Parathyroid adenoma (tissue), 2 donors: ENCODE measurements around the gene DOCK3.

Experiments used
- H2AFZ ChIP-seq: fragments of 300-600 bp; sonication (generic); one replicate; pipeline ENCODE4 v1.7.0; 2017; ENCODE audit warnings: antibody characterized with exemption, mild to moderate bottlenecking
- H3K27ac ChIP-seq: fragments of 300-600 bp; sonication (generic); one replicate; pipeline ENCODE4 v1.7.0; 2017
- H3K27me3 ChIP-seq: fragments of 300-600 bp; sonication (generic); one replicate; pipeline ENCODE4 v1.7.0; 2017; ENCODE audit warnings: low read length; ENCODE audit not compliant: control insufficient read depth, insufficient read depth
- H3K36me3 ChIP-seq: fragments of 300-600 bp; sonication (generic); one replicate; pipeline ENCODE4 v1.7.0; 2017; ENCODE audit warnings: low read length; ENCODE audit not compliant: control insufficient read depth, insufficient read depth
- H3K4me1 ChIP-seq: fragments of 300-600 bp; sonication (generic); one replicate; pipeline ENCODE4 v1.7.0; 2017; ENCODE audit warnings: control low read depth
- H3K4me2 ChIP-seq: fragments of 300-600 bp; sonication (generic); one replicate; pipeline ENCODE4 v1.7.0; 2017; ENCODE audit warnings: low read length
- H3K4me3 ChIP-seq: fragments of 300-600 bp; sonication (generic); one replicate; pipeline ENCODE4 v1.7.0; 2017; ENCODE audit warnings: low read depth, low read length
- H3K79me2 ChIP-seq: fragments of 300-600 bp; sonication (generic); one replicate; pipeline ENCODE4 v1.7.0; 2017; ENCODE audit warnings: control low read depth
- H3K9ac ChIP-seq: fragments of 300-600 bp; sonication (generic); one replicate; pipeline ENCODE4 v1.7.0; 2017; ENCODE audit warnings: mild to moderate bottlenecking
- H3K9me3 ChIP-seq: fragments of 300-600 bp; sonication (generic); one replicate; pipeline ENCODE4 v1.7.0; 2017; ENCODE audit warnings: low read length; ENCODE audit not compliant: control insufficient read depth
- TF ChIP-seq, protein P1 (sequence below): fragments of 300-600 bp; sonication (generic); IDR thresholded peaks from one replicate; pipeline ENCODE4 v1.7.0; 2017; ENCODE audit warnings: antibody characterized with exemption, mild to moderate bottlenecking
- donor health status: primary hyperparathyroidism.

Gene DOCK3

DNA sequence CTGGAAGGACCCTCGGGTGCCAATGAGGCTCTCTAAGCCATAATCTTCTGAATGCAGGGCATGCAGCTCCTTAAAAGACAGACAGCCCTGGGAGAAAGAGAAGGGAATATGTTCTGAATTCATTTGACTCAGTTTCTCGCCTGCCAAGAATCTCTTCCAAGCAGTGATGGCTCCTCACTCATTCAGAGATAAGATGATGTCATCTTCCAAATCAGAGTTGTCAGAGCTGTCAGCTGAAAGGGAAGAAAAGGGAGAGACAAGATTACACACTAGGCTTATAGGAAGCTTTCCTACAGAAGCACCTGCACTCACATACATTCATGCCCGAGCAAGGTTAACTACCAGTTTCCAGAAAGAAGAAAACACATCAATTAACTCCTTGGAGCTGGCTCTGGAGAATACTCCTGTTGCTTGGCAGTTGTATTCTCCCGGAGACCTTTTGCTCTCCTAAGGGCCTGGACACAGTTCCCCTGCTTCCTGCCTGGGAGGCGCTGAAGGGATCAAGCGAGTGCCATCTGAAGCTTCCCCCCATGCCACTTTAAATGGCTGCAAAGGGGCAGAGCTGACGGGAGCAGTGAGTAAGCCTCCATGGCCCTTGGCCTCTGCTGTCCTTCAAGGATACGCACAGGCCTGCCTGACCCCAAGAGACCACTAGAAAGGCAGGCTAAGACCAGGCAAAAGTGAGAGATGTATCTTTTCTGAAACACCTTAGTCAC lies 724.0 kb downstream of the DOCK3 start:
- Histone ChIP-seq H3K79me2 (peaks cover 3% of the 10 kb centered on the region), H3K27ac (no peak overlapping the region), H3K4me1 (no peaks in the 10 kb centered on the region), H3K4me3 (no peak overlapping the region), H3K9me3 (no peaks in the 10 kb centered on the region), H3K9ac (no peak overlapping the region), H3K4me2 (no peak overlapping the region), H2AFZ (no peak overlapping the region), H3K27me3 (no peaks in the 10 kb centered on the region), H3K36me3 (no peaks in the 10 kb centered on the region)
- TF ChIP-seq, protein P1, sequence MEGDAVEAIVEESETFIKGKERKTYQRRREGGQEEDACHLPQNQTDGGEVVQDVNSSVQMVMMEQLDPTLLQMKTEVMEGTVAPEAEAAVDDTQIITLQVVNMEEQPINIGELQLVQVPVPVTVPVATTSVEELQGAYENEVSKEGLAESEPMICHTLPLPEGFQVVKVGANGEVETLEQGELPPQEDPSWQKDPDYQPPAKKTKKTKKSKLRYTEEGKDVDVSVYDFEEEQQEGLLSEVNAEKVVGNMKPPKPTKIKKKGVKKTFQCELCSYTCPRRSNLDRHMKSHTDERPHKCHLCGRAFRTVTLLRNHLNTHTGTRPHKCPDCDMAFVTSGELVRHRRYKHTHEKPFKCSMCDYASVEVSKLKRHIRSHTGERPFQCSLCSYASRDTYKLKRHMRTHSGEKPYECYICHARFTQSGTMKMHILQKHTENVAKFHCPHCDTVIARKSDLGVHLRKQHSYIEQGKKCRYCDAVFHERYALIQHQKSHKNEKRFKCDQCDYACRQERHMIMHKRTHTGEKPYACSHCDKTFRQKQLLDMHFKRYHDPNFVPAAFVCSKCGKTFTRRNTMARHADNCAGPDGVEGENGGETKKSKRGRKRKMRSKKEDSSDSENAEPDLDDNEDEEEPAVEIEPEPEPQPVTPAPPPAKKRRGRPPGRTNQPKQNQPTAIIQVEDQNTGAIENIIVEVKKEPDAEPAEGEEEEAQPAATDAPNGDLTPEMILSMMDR = no peak

DNA sequence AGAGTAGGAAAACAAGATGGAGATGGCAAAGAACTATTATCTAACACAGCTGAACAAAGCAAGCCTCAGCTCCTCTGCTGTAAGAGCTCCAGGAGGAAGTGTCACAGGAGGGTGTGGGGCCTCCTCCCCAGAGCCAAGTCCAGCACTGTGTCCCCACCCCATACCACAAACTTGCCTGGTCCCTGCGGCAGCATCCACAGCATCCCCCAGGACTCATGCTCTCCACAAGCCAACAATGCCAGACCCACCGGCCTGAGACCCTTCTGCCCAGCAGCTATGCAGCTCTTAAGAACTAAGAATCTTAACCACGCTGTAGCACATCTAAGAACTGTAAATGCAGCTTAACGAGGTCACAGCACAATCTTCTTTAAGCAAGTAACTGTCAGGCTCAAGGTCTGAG lies 725.4 kb downstream of the DOCK3 start:
- H3K79me2 ChIP-seq = peaks cover 2% of the 10 kb centered on the region
- no peak overlapping the region for H3K4me2 ChIP-seq
- TF ChIP-seq, protein P1 = no peak
- H2AFZ ChIP-seq = no peak overlapping the region
- H3K9ac ChIP-seq = no peak overlapping the region
- no peaks in the 10 kb centered on the region for H3K4me1 ChIP-seq
- no peaks in the 10 kb centered on the region for H3K9me3 ChIP-seq
- H3K36me3 ChIP-seq = no peaks in the 10 kb centered on the region
- no peak overlapping the region for H3K27ac ChIP-seq
- no peak overlapping the region for H3K4me3 ChIP-seq
- H3K27me3 ChIP-seq = no peaks in the 10 kb centered on the region

DNA sequence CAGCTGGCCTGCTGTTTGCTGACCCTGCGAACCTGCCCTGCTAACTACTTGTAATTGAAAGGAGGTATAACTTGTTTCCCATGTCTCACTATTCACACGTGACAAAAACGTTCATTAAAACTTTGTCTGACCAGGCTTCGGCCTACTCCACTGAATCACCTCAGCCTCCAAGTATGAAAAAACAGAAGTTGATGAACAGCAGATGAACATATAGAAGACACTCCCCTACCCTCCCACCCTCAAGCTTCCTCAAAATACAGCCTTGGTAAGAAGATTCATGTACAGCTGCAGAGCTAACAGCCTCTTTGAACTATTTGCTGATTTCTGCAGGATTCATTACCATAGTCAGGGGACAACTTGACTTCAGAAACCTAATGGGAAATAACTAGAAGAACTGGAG lies 727.0 kb downstream of the DOCK3 start:
- no peaks in the 10 kb centered on the region for H3K4me1 ChIP-seq
- H2AFZ ChIP-seq = no peak overlapping the region
- TF ChIP-seq, protein P1 = no peak
- H3K9ac ChIP-seq = no peak overlapping the region
- no peaks in the 10 kb centered on the region for H3K9me3 ChIP-seq
- H3K79me2 ChIP-seq = peaks cover 5% of the 10 kb centered on the region
- no peaks in the 10 kb centered on the region for H3K27me3 ChIP-seq
- no peak overlapping the region for H3K27ac ChIP-seq
- no peak overlapping the region for H3K4me3 ChIP-seq
- no peak overlapping the region for H3K4me2 ChIP-seq
- H3K36me3 ChIP-seq = no peaks in the 10 kb centered on the region

DNA sequence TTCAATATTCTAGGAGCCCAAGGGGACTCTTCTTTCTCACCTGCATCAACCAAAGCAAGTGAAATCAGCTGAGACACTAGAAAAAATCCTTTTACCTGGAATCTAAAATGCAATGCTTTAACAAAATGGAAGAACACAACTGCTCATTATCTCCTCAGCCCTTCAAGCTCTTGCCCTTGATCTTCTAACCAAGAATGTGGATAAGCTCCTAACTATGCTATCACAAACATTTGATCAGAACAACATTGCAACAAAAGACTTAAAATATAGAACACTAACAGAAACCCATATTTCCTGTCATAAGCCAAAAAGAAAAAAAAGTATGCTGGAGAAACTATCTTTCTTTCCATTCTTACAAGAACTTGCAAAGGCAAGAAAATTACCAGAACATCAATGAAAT lies 728.9 kb downstream of the DOCK3 start:
- Histone ChIP-seq H3K4me3 (no peak overlapping the region), H3K27ac (no peak overlapping the region), H3K4me1 (no peaks in the 10 kb centered on the region), H3K27me3 (no peaks in the 10 kb centered on the region), H3K9me3 (no peaks in the 10 kb centered on the region), H2AFZ (no peak overlapping the region), H3K9ac (no peak overlapping the region), H3K4me2 (no peak overlapping the region), H3K79me2 (peaks cover 5% of the 10 kb centered on the region), H3K36me3 (no peaks in the 10 kb centered on the region)
- TF ChIP-seq, protein P1 = no peak

DNA sequence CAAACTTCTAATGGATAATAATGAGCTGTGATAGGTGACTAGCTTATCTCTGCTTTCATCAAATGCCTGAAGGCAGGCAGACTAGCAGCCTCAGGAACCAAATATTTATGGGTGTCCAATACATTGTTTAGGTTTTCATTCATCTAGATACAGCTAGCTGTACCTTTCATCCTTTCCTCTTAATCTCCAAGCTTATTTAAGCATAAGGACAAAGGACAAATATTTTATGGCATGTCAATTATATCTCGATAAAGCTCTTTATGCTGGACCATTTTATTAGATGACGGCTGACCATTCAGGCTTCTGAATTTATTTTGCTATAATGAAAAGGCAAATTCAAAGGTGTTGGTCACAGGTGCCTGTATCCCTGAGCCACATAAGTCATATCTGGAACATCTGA lies 733.3 kb downstream of the DOCK3 start:
- TF ChIP-seq, protein P1 = no peak
- Histone ChIP-seq H3K79me2 (peaks cover 3% of the 10 kb centered on the region), H3K4me3 (no peak overlapping the region), H3K4me2 (no peak overlapping the region), H3K36me3 (no peaks in the 10 kb centered on the region), H3K9ac (no peak overlapping the region), H3K9me3 (no peaks in the 10 kb centered on the region), H3K4me1 (no peaks in the 10 kb centered on the region), H2AFZ (no peak overlapping the region), H3K27me3 (no peaks in the 10 kb centered on the region), H3K27ac (no peak overlapping the region)
